Measurements from ENCODE around the gene LMAN1L.

LMAN1L gene

GRCh38 chr15:74821091-74821789 is 8.6 kb downstream of the LMAN1L start:
- TF ChIP-seq CTCF (IDR thresholded peaks at IDR 0.05; ENCODE audit: borderline replicate concordance, insufficient read depth, low read depth, low read length): no peak
- no peak overlapping the region for H3K4me3 ChIP-seq (ENCODE audit: low read depth, low read length)

- H3K4me3 ChIP-seq (ENCODE audit: low read depth, low read length): no peak overlapping the region
- no peak for TF ChIP-seq CTCF (IDR thresholded peaks at IDR 0.05; ENCODE audit: borderline replicate concordance, insufficient read depth, low read depth, low read length)
These were observed 9.1 kb downstream of the LMAN1L start for GRCh38 chr15:74821790-74822158.

- TF ChIP-seq CTCF (IDR thresholded peaks at IDR 0.05; ENCODE audit: borderline replicate concordance, insufficient read depth, low read depth, low read length): no peak
- H3K4me3 ChIP-seq (ENCODE audit: low read depth, low read length): no peak overlapping the region
These were observed 9.6 kb downstream of the LMAN1L start for GRCh38 chr15:74822233-74822632.

- no peak overlapping the region for H3K4me3 ChIP-seq (ENCODE audit: low read depth, low read length)
- TF ChIP-seq CTCF (IDR thresholded peaks at IDR 0.05; ENCODE audit: borderline replicate concordance, insufficient read depth, low read depth, low read length): no peak
These were observed 10.7 kb downstream of the LMAN1L start for GRCh38 chr15:74823324-74823723.

GRCh38 chr15:74824976-74825375 is 12.3 kb downstream of the LMAN1L start:
- no peak for TF ChIP-seq CTCF (IDR thresholded peaks at IDR 0.05; ENCODE audit: borderline replicate concordance, insufficient read depth, low read depth, low read length)
- no peak overlapping the region for H3K4me3 ChIP-seq (ENCODE audit: low read depth, low read length)

GRCh38 chr15:74825866-74826265 is 13.2 kb downstream of the LMAN1L start:
- H3K4me3 ChIP-seq (ENCODE audit: low read depth, low read length): no peak overlapping the region
- TF ChIP-seq CTCF (IDR thresholded peaks at IDR 0.05; ENCODE audit: borderline replicate concordance, insufficient read depth, low read depth, low read length): no peak

- no peak for TF ChIP-seq CTCF (IDR thresholded peaks at IDR 0.05; ENCODE audit: borderline replicate concordance, insufficient read depth, low read depth, low read length)
- H3K4me3 ChIP-seq (ENCODE audit: low read depth, low read length): no peak within 1 kb of the TSS
These were observed 13.8 kb downstream of the LMAN1L start, which contains the start of gene CPLX3 for GRCh38 chr15:74826364-74826819. Gene CPLX3, plus strand, starts transcription at chr15:74826627. Its CDS starts 77 bp downstream, at chr15:74826704.

Measured in GM12875 (cell line).